A549 (cell line): ENCODE results near the gene GNB5. TPM values are rescaled to one million over a fixed set of nuclear protein-coding genes. Genes with fewer than 3 reads are reported as not detected.

Source experiments
- ATAC-seq, 2 experiments: fragments of 200-7000 bp in 1 of 2; fragments of >200 bp in 1 of 2; cut with Nextera tagmentation in 1 of 2; cut with Tn5 transposase in 1 of 2; 3 replicates each; pipeline versions ENCODE4 v1.8.0 to v1.9.1; 2018 to 2020; ENCODE audit warnings: mild to moderate bottlenecking in 1 of 2, moderate library complexity in 1 of 2
- CTCF ChIA-PET: fragments of 300-600 bp; sonication (Branson Sonifier 250); formaldehyde crosslinking; extraction: SDS; loops from one replicate; lab custom pipeline; 2021; ENCODE audit warnings: antibody characterized with exemption, inconsistent platforms; lab: Yijun Ruan, JAX
- POLR2A ChIA-PET: fragments of 350-600 bp; formaldehyde crosslinking; extraction: SDS; loops from one replicate; lab custom pipeline; 2021; ENCODE audit warnings: antibody characterized with exemption, inconsistent platforms; lab: Yijun Ruan, JAX
- DNase-seq, 2 experiments: peaks; one replicate each; pipeline versions ENCODE4 v3.0.0 to v3.0.0-alpha.2; 2011 to 2016; ENCODE audit warnings: low read depth in 1 of 2, low spot score in 1 of 2
- FAIRE-seq: peaks from 2 replicates; lab custom pipeline; 2011; peaks lifted over from hg19 to GRCh38; lab: Jason Lieb, UNC
- H3K27ac ChIP-seq, 2 experiments: fragments of >200 bp; sonication (Bioruptor Twin); formaldehyde crosslinking; 3 replicates each; pipeline ENCODE4 v1.5.1; 2016 to 2017
- H3K4me1 ChIP-seq: fragments of >200 bp; sonication (Bioruptor Twin); formaldehyde crosslinking; 3 replicates; pipeline ENCODE4 v1.6.1; 2016
- H3K4me2 ChIP-seq: fragments of >200 bp; sonication (Bioruptor Twin); formaldehyde crosslinking; 3 replicates; pipeline ENCODE4 v1.6.1; 2016
- H3K4me3 ChIP-seq: fragments of >200 bp; sonication (Bioruptor Twin); formaldehyde crosslinking; 3 replicates; pipeline ENCODE4 v1.5.1; 2016
- H3K9me3 ChIP-seq: fragments of >200 bp; sonication (Bioruptor Twin); formaldehyde crosslinking; 3 replicates; pipeline ENCODE4 v1.6.1; 2016
- CBX8 ChIP-seq: fragments of 200-600 bp; sonication (generic); IDR thresholded peaks from 2 replicates; pipeline ENCODE4 v1.6.1; 2016
- CHD4 ChIP-seq: fragments of 200-600 bp; sonication (generic); IDR thresholded peaks from 2 replicates; pipeline ENCODE4 v1.6.1; 2016; ENCODE audit warnings: antibody characterized with exemption, mild to moderate bottlenecking, borderline replicate concordance
- CTCF ChIP-seq: fragments of >200 bp; sonication (Bioruptor Twin); formaldehyde crosslinking; IDR thresholded peaks from 3 replicates; pipeline ENCODE4 v1.5.1; 2016
- FOXS1 ChIP-seq: fragments of 250-450 bp; sonication (Bioruptor Pico); IDR thresholded peaks from 2 replicates; pipeline ENCODE4 v1.5.0; 2020; ENCODE audit warnings: mild to moderate bottlenecking, moderate library complexity
- GATA3 ChIP-seq: IDR thresholded peaks from 2 replicates; pipeline ENCODE4 v1.6.1; 2012; ENCODE audit warnings: borderline replicate concordance
- HOXB13 ChIP-seq: fragments of 250-450 bp; sonication (Bioruptor Pico); IDR thresholded peaks from 2 replicates; pipeline ENCODE4 v1.5.0; 2020; ENCODE audit warnings: low read depth, mild to moderate bottlenecking, moderate library complexity
- JUNB ChIP-seq: fragments of >200 bp; sonication (Bioruptor Twin); formaldehyde crosslinking; IDR thresholded peaks from 2 replicates; pipeline ENCODE4 v1.6.1; 2016
- MYC ChIP-seq: IDR thresholded peaks from 2 replicates; pipeline ENCODE4 v1.6.1; 2012; ENCODE audit warnings: mild to moderate bottlenecking, inconsistent platforms, low read length, improper control_type of control experiment, borderline replicate concordance
- NPAS2 ChIP-seq: fragments of 250-450 bp; sonication (Bioruptor Pico); IDR thresholded peaks from 2 replicates; pipeline ENCODE4 v1.8.0; 2022; ENCODE audit warnings: mild to moderate bottlenecking, moderate library complexity, borderline replicate concordance
- NR3C1 ChIP-seq: fragments of >200 bp; sonication (Bioruptor Twin); formaldehyde crosslinking; IDR thresholded peaks from 3 replicates; pipeline ENCODE4 v1.6.1; 2017
- POLR2AphosphoS2 ChIP-seq: conservative IDR thresholded peaks from 2 replicates; pipeline ENCODE4 v1.6.1; 2012; ENCODE audit warnings: low read length, improper control_type of control experiment, inconsistent platforms
- RAD21 ChIP-seq, 2 experiments: fragments of >200 bp in 1 of 2; sonication (Bioruptor Twin) in 1 of 2; formaldehyde crosslinking in 1 of 2; IDR thresholded peaks in 1 of 2; conservative IDR thresholded peaks in 1 of 2; 2 replicates in 1 of 2; 3 replicates in 1 of 2; pipeline ENCODE4 v1.6.1; 2012 to 2018; ENCODE audit warnings: inconsistent platforms in 1 of 2
- SREBF2 ChIP-seq: fragments of 450-650 bp; IDR thresholded peaks from 2 replicates; pipeline ENCODE4 v1.6.1; 2014; ENCODE audit warnings: mild to moderate bottlenecking, moderate library complexity
- TFCP2L1 ChIP-seq: fragments of 250-450 bp; sonication (Bioruptor Pico); IDR thresholded peaks from 2 replicates; pipeline ENCODE4 v1.5.0; 2021; ENCODE audit warnings: mild to moderate bottlenecking
- TP53 ChIP-seq: fragments of 250-450 bp; sonication (Bioruptor Pico); IDR thresholded peaks from 2 replicates; pipeline ENCODE4 v1.5.0; 2021; ENCODE audit warnings: mild to moderate bottlenecking, moderate library complexity
- WGBS: methylation state at CpG from one replicate; pipeline ENCODE4 v1.1.6; 2017; ENCODE audit errors: missing lambda C conversion rate; 5-methylcytosine and 5-hydroxymethylcytosine counted together
- polyA plus RNA-seq, 4 experiments: library from polyadenylated mRNA; depleted of rRNA in 3 of 4; stranded (reverse); fragments of >200 nt; fragmentation: RNase III in 1 of 4; extraction: RNeasy Plus Mini Kit Qiagen cat#74134 plus additional on column Dnase treatment in 1 of 4; gene quantifications; 2 replicates in 3 of 4; 3 replicates in 1 of 4; pipeline ENCODE4 v1.2.3, GENCODE V29; 2011 to 2017
- TF ChIP-seq, protein P1 (sequence below): fragments of 250-450 bp; sonication (Bioruptor Pico); IDR thresholded peaks from 2 replicates; pipeline ENCODE4 v1.5.0; 2021; ENCODE audit warnings: mild to moderate bottlenecking, moderate library complexity, borderline replicate concordance
- TF ChIP-seq, protein P2 (sequence below): fragments of 250-450 bp; sonication (Bioruptor Pico); IDR thresholded peaks from 2 replicates; pipeline ENCODE4 v1.5.0; 2020; ENCODE audit warnings: low read depth, mild to moderate bottlenecking, moderate library complexity

GNB5 gene
- polyA plus RNA-seq, 2 of the 4 experiments (the other 2 are of a cell fraction) = 57.2 to 67.5 TPM

DNA sequence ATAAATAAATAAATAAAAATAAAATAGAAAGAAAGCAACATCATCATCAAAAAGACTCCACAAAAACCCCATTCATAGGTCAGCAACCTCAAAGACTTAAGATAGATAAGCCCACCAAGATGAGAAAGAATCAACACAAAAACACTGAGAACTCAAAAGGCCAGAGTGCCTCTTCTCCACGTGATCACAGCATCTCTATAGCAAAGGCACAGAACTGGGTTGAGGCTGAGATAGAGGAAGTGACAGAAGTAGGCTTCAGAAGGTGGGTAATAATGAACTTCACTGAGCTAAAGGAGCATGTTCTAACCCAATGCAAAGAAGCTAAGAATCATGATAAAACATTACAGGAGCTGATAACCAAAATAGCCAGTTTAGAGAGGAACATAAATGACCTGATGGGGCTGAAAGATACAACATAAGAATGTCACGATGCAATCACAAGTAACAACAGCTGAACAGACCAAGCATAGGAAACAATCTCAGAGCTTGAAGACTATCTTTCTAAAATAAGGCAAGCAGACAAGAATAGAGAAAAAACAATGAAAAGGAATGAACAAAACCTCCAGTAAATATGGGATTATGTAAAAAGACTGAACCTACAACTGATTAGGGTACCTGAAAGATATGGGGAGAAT is 26.4 kb downstream of the GNB5 start:
- no peak for ATAC-seq
- CTCF ChIA-PET = interaction anchor here (0.5 to 4.3 kb wide), 9 partner anchors 8 to 75 kb away, joined by 3 to 18 read pairs (median 4); no protein-coding TSS in a partner anchor
- no peaks in the 10 kb centered on the region for H3K9me3 ChIP-seq
- WGBS = 87% methylated on average over 2 of the region's 2 CpGs
- H3K4me2 ChIP-seq = peak overlapping the region; percentile 25; the same call in 2 of the 3 replicates
- TF ChIP-seq TP53 = no peak
- TF ChIP-seq, protein P1, sequence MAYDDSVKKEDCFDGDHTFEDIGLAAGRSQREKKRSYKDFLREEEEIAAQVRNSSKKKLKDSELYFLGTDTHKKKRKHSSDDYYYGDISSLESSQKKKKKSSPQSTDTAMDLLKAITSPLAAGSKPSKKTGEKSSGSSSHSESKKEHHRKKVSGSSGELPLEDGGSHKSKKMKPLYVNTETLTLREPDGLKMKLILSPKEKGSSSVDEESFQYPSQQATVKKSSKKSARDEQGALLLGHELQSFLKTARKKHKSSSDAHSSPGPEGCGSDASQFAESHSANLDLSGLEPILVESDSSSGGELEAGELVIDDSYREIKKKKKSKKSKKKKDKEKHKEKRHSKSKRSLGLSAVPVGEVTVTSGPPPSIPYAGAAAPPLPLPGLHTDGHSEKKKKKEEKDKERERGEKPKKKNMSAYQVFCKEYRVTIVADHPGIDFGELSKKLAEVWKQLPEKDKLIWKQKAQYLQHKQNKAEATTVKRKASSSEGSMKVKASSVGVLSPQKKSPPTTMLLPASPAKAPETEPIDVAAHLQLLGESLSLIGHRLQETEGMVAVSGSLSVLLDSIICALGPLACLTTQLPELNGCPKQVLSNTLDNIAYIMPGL (CRISPR knock-in tag) = no peak
- TF ChIP-seq CBX8 = no peak
- no peak for TF ChIP-seq GATA3
- TF ChIP-seq, protein P2, sequence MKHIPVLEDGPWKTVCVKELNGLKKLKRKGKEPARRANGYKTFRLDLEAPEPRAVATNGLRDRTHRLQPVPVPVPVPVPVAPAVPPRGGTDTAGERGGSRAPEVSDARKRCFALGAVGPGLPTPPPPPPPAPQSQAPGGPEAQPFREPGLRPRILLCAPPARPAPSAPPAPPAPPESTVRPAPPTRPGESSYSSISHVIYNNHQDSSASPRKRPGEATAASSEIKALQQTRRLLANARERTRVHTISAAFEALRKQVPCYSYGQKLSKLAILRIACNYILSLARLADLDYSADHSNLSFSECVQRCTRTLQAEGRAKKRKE = no peak
- no peak for TF ChIP-seq TFCP2L1 (CRISPR knock-in tag)
- no peak for TF ChIP-seq NR3C1
- TF ChIP-seq, all 56 proteins: peak for 0
- POLR2A ChIA-PET = interaction anchor here (2.3 kb wide), 1 partner anchor 15 kb away, joined by 11 read pairs; no protein-coding TSS in a partner anchor
- H3K27ac ChIP-seq = peak overlapping the region; percentile 54 to 59; a peak in 4 of 6 replicates
- H3K4me1 ChIP-seq = peaks cover 12% of the 10 kb centered on the region; the same call in 2 of the 3 replicates
- no peak for FAIRE-seq
- H3K4me3 ChIP-seq = no peak overlapping the region
- no peak for DNase-seq

DNA sequence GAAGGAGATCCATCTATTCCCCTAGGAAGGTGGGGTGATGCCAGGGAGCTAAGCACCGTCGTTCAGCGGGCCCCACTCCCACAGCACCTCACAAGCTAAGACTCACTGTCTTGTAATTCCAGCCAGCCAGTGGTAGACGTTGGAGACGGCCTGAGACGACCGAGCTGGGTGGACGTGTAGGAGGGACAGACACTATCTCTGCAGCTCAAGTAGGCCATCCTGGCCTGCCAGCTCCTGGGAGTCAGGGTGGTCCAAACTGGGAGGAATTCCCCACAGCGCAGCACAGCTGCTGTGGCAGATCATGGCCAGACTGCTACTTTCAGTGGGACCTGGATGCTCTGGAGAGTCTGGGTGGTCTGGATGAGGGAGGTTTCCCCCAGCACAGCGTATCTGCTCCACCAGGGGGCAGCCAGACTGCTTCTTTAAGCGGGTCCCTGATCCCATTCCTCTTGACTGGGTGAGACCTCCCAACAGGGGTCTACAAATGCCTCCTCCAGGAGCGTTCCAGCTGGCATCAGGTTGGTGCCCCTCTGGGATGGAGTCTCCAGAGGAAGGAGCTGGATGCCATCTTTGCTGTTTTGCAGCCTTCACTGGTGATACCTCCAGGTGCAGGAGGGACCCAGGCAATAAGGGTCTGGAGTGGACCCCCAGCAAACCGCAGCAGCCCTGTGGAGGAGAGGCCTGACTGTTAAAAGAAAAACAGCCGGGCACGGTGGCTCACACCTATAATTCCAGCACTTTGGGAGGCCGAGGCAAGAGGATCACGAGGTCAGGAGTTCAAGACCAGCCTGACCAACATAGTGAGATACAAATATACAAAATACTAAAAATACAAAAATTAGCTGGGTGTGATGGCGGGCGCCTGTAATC is 27.6 kb downstream of the GNB5 start:
- TF ChIP-seq MYC (no peak), SREBF2 (no peak), HOXB13 (no peak), CHD4 (no peak), RAD21 (conservative IDR thresholded peaks at IDR 0.05 in 1 of 2, IDR thresholded peaks at IDR 0.05 in 1 of 2) (peak in 1 of 2 experiments; percentile 37; a peak in 2 of 5 replicates), POLR2AphosphoS2 (no peak), CTCF (0 out of 3 replicates have a peak, but pooled peaks have one; percentile 18), JUNB (no peak), NPAS2 (no peak), FOXS1 (no peak)
- TF ChIP-seq, all 56 proteins: peak for 2
- CTCF ChIA-PET = interaction anchor here (0.9 to 9.5 kb wide), 10 partner anchors 9 to 63 kb away, joined by 3 to 58 read pairs (median 6); no protein-coding TSS in a partner anchor
- no peak for DNase-seq
- no peak overlapping the region for H3K4me3 ChIP-seq
- H3K4me1 ChIP-seq = peaks cover 12% of the 10 kb centered on the region; the same call in 2 of the 3 replicates
- no peak overlapping the region for H3K27ac ChIP-seq
- WGBS = 90% methylated on average over 19 of the region's 19 CpGs
- POLR2A ChIA-PET = no interaction called here
- H3K4me2 ChIP-seq = no peak overlapping the region
- FAIRE-seq = no peak
- no peaks in the 10 kb centered on the region for H3K9me3 ChIP-seq
- peak in 1 of 2 experiments; percentile 83; a peak in 3 of 6 replicates for ATAC-seq
